ENCODE results near the gene TAOK2. TPM values are rescaled to one million over a fixed set of nuclear protein-coding genes. Genes with fewer than 3 reads are reported as not detected.
"Not testable (repeated sequence)": the region's sequence is repeated elsewhere in the genome, so short reads cannot be mapped to it uniquely, and the experiment has no call there.

The TAOK2 gene
- total RNA-seq, 1 experiment from 2014 or later, result 56.7 TPM

DNA sequence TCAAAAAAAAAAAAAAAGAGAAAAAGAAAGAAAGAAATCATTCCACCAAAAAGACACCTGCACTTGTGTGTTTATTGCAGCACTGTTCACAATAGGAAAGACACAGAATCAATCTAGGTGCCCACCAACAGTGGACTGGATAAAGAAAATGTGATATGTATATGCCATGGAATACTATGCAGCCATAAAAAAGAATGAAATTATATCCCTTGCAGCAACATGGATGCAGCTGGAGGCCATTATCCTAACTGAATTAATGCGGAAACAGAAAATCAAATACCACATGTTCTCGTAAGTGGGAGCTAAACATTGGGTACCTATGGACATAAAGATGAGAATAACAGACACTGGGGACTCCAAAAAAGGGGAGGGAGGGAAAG lies 43.6 kb downstream of the TAOK2 start:
- peaks cover 0 to 18% of the 10 kb centered on the region in 2 experiments; a peak in 3 of 4 replicates for H3K4me1 ChIP-seq (ENCODE audit: control insufficient read depth in 1 of 2, insufficient read depth in 2 of 2, low read length in 2 of 2)
- no peaks in the 10 kb centered on the region for H3K9me2 ChIP-seq (ENCODE audit: insufficient read depth)
- BruUV-seq (replicated peaks), result no TSS peak
- H4K20me1 ChIP-seq (ENCODE audit: insufficient read depth), result no peaks in the 10 kb centered on the region
- DNase-seq (ENCODE audit: low read depth, low spot score), result no peak
- no peak overlapping the region for H3K4me2 ChIP-seq (ENCODE audit: low read length)
- intact Hi-C loops (cut with micrococcal nuclease), result no loop called here
- no peak overlapping the region for H3K4me3 ChIP-seq (replicated peaks in 1 of 2; ENCODE audit: low read depth in 1 of 2, low read length in 2 of 2)
- no peaks in the 10 kb centered on the region for H3K36me3 ChIP-seq (ENCODE audit: control insufficient read depth in 1 of 2, insufficient read depth in 2 of 2, low read length in 2 of 2)
- no peaks in the 10 kb centered on the region for H3K9me3 ChIP-seq (ENCODE audit: control insufficient read depth in 1 of 2, insufficient read depth in 1 of 2, low read depth in 1 of 2, low read length in 2 of 2)
- no peak overlapping the region for H3K27ac ChIP-seq (ENCODE audit: low read depth, low read length)
- no peak for TF ChIP-seq SIN3A (IDR thresholded peaks at IDR 0.05; ENCODE audit: low read depth)
- TF ChIP-seq, protein P1, sequence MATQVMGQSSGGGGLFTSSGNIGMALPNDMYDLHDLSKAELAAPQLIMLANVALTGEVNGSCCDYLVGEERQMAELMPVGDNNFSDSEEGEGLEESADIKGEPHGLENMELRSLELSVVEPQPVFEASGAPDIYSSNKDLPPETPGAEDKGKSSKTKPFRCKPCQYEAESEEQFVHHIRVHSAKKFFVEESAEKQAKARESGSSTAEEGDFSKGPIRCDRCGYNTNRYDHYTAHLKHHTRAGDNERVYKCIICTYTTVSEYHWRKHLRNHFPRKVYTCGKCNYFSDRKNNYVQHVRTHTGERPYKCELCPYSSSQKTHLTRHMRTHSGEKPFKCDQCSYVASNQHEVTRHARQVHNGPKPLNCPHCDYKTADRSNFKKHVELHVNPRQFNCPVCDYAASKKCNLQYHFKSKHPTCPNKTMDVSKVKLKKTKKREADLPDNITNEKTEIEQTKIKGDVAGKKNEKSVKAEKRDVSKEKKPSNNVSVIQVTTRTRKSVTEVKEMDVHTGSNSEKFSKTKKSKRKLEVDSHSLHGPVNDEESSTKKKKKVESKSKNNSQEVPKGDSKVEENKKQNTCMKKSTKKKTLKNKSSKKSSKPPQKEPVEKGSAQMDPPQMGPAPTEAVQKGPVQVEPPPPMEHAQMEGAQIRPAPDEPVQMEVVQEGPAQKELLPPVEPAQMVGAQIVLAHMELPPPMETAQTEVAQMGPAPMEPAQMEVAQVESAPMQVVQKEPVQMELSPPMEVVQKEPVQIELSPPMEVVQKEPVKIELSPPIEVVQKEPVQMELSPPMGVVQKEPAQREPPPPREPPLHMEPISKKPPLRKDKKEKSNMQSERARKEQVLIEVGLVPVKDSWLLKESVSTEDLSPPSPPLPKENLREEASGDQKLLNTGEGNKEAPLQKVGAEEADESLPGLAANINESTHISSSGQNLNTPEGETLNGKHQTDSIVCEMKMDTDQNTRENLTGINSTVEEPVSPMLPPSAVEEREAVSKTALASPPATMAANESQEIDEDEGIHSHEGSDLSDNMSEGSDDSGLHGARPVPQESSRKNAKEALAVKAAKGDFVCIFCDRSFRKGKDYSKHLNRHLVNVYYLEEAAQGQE (IDR thresholded peaks at IDR 0.05; ENCODE audit: low read depth), result no peak
- no peak for TF ChIP-seq SRF (IDR thresholded peaks at IDR 0.05; ENCODE audit: low read depth)
- no peak for TF ChIP-seq YY1 (IDR thresholded peaks at IDR 0.05; ENCODE audit: extremely low read depth, insufficient replicate concordance, low read depth, low read length)
- no peak for TF ChIP-seq ZNF274 (IDR thresholded peaks at IDR 0.05; ENCODE audit: low read depth, low read length)
- no peak for TF ChIP-seq RAD21 (IDR thresholded peaks at IDR 0.05; ENCODE audit: low read depth)
- no peaks in the 10 kb centered on the region for H3K27me3 ChIP-seq (ENCODE audit: insufficient read depth, low read length)
- ATAC-seq, result no peak
- RAD21 ChIA-PET (ENCODE audit: low non-redundant PET in 1 of 2, low total read pairs in 2 of 2, uncharacterized antibody in 2 of 2, unreplicated experiment in 2 of 2), result no interaction called here
- POLR2A ChIA-PET, result no interaction called here
- H3K9ac ChIP-seq (ENCODE audit: low read length), result no peak overlapping the region
- no peak overlapping the region for H2AFZ ChIP-seq (ENCODE audit: low read depth, low read length, poor library complexity, severe bottlenecking)
- H3K79me2 ChIP-seq (ENCODE audit: insufficient read depth, low read length), result no peaks in the 10 kb centered on the region
- CTCF ChIA-PET, result interaction anchor here (2.6 kb wide), 1 partner anchor 169 kb away, joined by 8 read pairs; no protein-coding TSS in a partner anchor

DNA sequence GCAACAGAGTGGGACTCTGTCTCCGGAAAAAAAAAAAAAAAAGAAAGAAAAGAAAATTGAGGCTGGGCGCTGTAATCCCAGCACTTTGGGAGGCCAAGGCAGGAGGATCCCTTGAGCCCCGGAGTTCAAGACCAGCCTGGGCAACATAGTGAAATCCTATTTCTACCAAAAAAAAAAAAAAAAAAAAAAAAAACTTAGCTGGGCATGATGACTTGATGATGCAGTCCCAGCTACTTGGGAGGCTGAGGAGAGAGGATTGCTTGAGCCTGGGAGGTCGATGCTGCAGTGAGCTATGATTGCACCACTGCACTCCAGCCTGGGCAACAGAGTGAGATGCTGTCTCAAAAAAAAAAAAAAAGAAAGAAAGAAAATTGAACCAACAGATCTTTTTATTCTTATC lies 44.3 kb downstream of the TAOK2 start:
- CTCF ChIA-PET, result interaction anchor here (1.6 to 2.6 kb wide), 2 partner anchors 14 to 169 kb away, joined by 3 to 8 read pairs; no protein-coding TSS in a partner anchor
- H3K9me3 ChIP-seq (ENCODE audit: control insufficient read depth in 1 of 2, insufficient read depth in 1 of 2, low read depth in 1 of 2, low read length in 2 of 2); H4K20me1 ChIP-seq (ENCODE audit: insufficient read depth); H3K4me2 ChIP-seq (ENCODE audit: low read length); H2AFZ ChIP-seq (ENCODE audit: low read depth, low read length, poor library complexity, severe bottlenecking); POLR2A ChIA-PET; BruUV-seq (replicated peaks); intact Hi-C loops (cut with micrococcal nuclease); H3K79me2 ChIP-seq (ENCODE audit: insufficient read depth, low read length); H3K27ac ChIP-seq (ENCODE audit: low read depth, low read length); H3K27me3 ChIP-seq (ENCODE audit: insufficient read depth, low read length); H3K4me3 ChIP-seq (replicated peaks in 1 of 2; ENCODE audit: low read depth in 1 of 2, low read length in 2 of 2); H3K9ac ChIP-seq (ENCODE audit: low read length); H3K9me2 ChIP-seq (ENCODE audit: insufficient read depth); RAD21 ChIA-PET (ENCODE audit: low non-redundant PET in 1 of 2, low total read pairs in 2 of 2, uncharacterized antibody in 2 of 2, unreplicated experiment in 2 of 2); DNase-seq (ENCODE audit: low read depth, low spot score); ATAC-seq; H3K36me3 ChIP-seq (ENCODE audit: control insufficient read depth in 1 of 2, insufficient read depth in 2 of 2, low read length in 2 of 2): not testable (repeated sequence)
- H3K4me1 ChIP-seq (ENCODE audit: control insufficient read depth in 1 of 2, insufficient read depth in 2 of 2, low read length in 2 of 2), result peaks cover 0 to 18% of the 10 kb centered on the region in 2 experiments; a peak in 3 of 4 replicates
